Fibroblast of lung (primary cell): ENCODE data around the gene SYNDIG1. TPM values are rescaled to one million over a fixed set of nuclear protein-coding genes. Genes with fewer than 3 reads are reported as not detected.

ENCODE experiments used
- DNase-seq, 2 donors: peaks; one replicate each; pipeline versions ENCODE4 v3.0.0 to v3.0.0-alpha.2; 2010; ENCODE audit warnings: low read depth in 2 of 2
- H2AFZ ChIP-seq: 2 replicates; pipeline ENCODE4 v1.5.1; 2012; ENCODE audit warnings: low read length, control low read depth, inconsistent platforms
- H3K27ac ChIP-seq: 2 replicates; pipeline ENCODE4 v1.5.1; 2011; ENCODE audit warnings: low read length, control low read depth; ENCODE audit not compliant: insufficient read depth
- H3K27me3 ChIP-seq: 2 replicates; pipeline ENCODE4 v1.5.1; 2011; ENCODE audit warnings: mild to moderate bottlenecking, low read length; ENCODE audit not compliant: control insufficient read depth, insufficient read depth
- H3K36me3 ChIP-seq: 2 replicates; pipeline ENCODE4 v1.5.1; 2011; ENCODE audit warnings: low read length; ENCODE audit not compliant: control insufficient read depth, insufficient read depth
- H3K4me1 ChIP-seq: 2 replicates; pipeline ENCODE4 v1.5.1; 2011; ENCODE audit warnings: low read length; ENCODE audit not compliant: control insufficient read depth, insufficient read depth; ENCODE audit errors: extremely low read depth
- H3K4me2 ChIP-seq: 2 replicates; pipeline ENCODE4 v1.5.1; 2011; ENCODE audit warnings: low read length, control low read depth; ENCODE audit not compliant: insufficient read depth; ENCODE audit errors: extremely low read depth
- H3K4me3 ChIP-seq, 4 experiments: fragments of 200-600 bp in 1 of 4; sonication (generic) in 1 of 4; replicated peaks in 1 of 4; 2 replicates each; pipeline ENCODE4 v1.5.1; 2011 to 2016; ENCODE audit warnings: low read length in 4 of 4, low read depth in 3 of 4, mild to moderate bottlenecking in 3 of 4, control low read depth in 2 of 4, inconsistent platforms in 1 of 4, mixed read lengths in 1 of 4; ENCODE audit not compliant: insufficient read depth in 1 of 4; ENCODE audit errors: control extremely low read depth in 1 of 4
- H3K79me2 ChIP-seq: 2 replicates; pipeline ENCODE4 v1.5.1; 2012; ENCODE audit warnings: mild to moderate bottlenecking, low read length, inconsistent platforms; ENCODE audit not compliant: control insufficient read depth, insufficient read depth
- H3K9ac ChIP-seq: 2 replicates; pipeline ENCODE4 v1.5.1; 2011; ENCODE audit warnings: mild to moderate bottlenecking, low read length, control low read depth; ENCODE audit not compliant: insufficient read depth
- H3K9me3 ChIP-seq: 2 replicates; pipeline ENCODE4 v1.5.1; 2012; ENCODE audit warnings: low read depth, low read length; ENCODE audit not compliant: control insufficient read depth, insufficient read depth
- H4K20me1 ChIP-seq: 2 replicates; pipeline ENCODE4 v1.5.1; 2011; ENCODE audit warnings: low read length; ENCODE audit not compliant: control insufficient read depth, insufficient read depth; ENCODE audit errors: extremely low read depth
- CTCF ChIP-seq, 2 donors: IDR thresholded peaks in 1 of 2; conservative IDR thresholded peaks in 1 of 2; 1 replicate in 1 of 2; 2 replicates in 1 of 2; pipeline ENCODE4 v1.5.1; 2011 to 2012; ENCODE audit warnings: low read length in 2 of 2, control low read depth in 1 of 2, inconsistent platforms in 1 of 2, low read depth in 1 of 2, mild to moderate bottlenecking in 1 of 2
- EZH2 ChIP-seq: IDR thresholded peaks from 2 replicates; pipeline ENCODE4 v1.5.1; 2012; ENCODE audit warnings: low read length, control low read depth, mild to moderate bottlenecking; ENCODE audit errors: missing control alignments
- polyA plus RNA-seq, 2 donors: library from polyadenylated mRNA; depleted of rRNA in 1 of 2; stranded (reverse) in 1 of 2; unstranded in 1 of 2; fragments of >200 nt; gene quantifications; 2 replicates each; pipeline ENCODE4 v1.2.1, GENCODE V29; 2011 to 2012; ENCODE audit warnings: missing spikeins in 1 of 2
- total RNA-seq: library from RNA; depleted of rRNA; stranded (reverse); fragments of >200 nt; gene quantifications from 2 replicates; pipeline ENCODE4 v1.2.1, GENCODE V29; 2014

Gene SYNDIG1
- total and polyA plus RNA-seq, 2 donors (not counting 1 experiment from before 2014, with no cell fraction given) = 0.02 to 0.17 TPM

- no peak for DNase-seq
- TF ChIP-seq EZH2 (no peak), CTCF (conservative IDR thresholded peaks at IDR 0.05 in 1 of 2, IDR thresholded peaks at IDR 0.05 in 1 of 2; ENCODE audit: low read depth in 1 of 2, low read length in 2 of 2) (no peak)
- Histone ChIP-seq H3K4me1 (no peaks in the 10 kb centered on the region), H2AFZ (no peak overlapping the region), H3K4me2 (no peak overlapping the region), H4K20me1 (no peaks in the 10 kb centered on the region), H3K9ac (no peak overlapping the region), H3K9me3 (no peaks in the 10 kb centered on the region), H3K79me2 (no peaks in the 10 kb centered on the region), H3K36me3 (no peaks in the 10 kb centered on the region), H3K27ac (no peak overlapping the region), H3K4me3 (no peak overlapping the region), H3K27me3 (no peaks in the 10 kb centered on the region)
Measured at GRCh38 chr20:24432046-24432442, 37.4 kb upstream of the SYNDIG1 start.

- Histone ChIP-seq H3K4me2 (no peak overlapping the region), H3K9ac (no peak overlapping the region), H3K4me3 (no peak overlapping the region), H3K27ac (no peak overlapping the region), H3K36me3 (no peaks in the 10 kb centered on the region), H4K20me1 (no peaks in the 10 kb centered on the region), H3K27me3 (no peaks in the 10 kb centered on the region), H3K79me2 (no peaks in the 10 kb centered on the region), H3K4me1 (no peaks in the 10 kb centered on the region), H2AFZ (no peak overlapping the region), H3K9me3 (no peaks in the 10 kb centered on the region)
- TF ChIP-seq CTCF (conservative IDR thresholded peaks at IDR 0.05 in 1 of 2, IDR thresholded peaks at IDR 0.05 in 1 of 2; ENCODE audit: low read depth in 1 of 2, low read length in 2 of 2) (no peak), EZH2 (no peak)
- no peak for DNase-seq
Measured at GRCh38 chr20:24436160-24436559, 33.3 kb upstream of the SYNDIG1 start.

- TF ChIP-seq CTCF (conservative IDR thresholded peaks at IDR 0.05 in 1 of 2, IDR thresholded peaks at IDR 0.05 in 1 of 2; ENCODE audit: low read depth in 1 of 2, low read length in 2 of 2) (no peak), EZH2 (no peak)
- Histone ChIP-seq H3K27ac (no peak overlapping the region), H3K4me1 (no peaks in the 10 kb centered on the region), H3K4me2 (no peak overlapping the region), H4K20me1 (no peaks in the 10 kb centered on the region), H3K9me3 (no peaks in the 10 kb centered on the region), H3K4me3 (no peak overlapping the region), H3K79me2 (no peaks in the 10 kb centered on the region), H3K27me3 (no peaks in the 10 kb centered on the region), H3K36me3 (no peaks in the 10 kb centered on the region), H2AFZ (no peak overlapping the region), H3K9ac (no peak overlapping the region)
- no peak for DNase-seq
Measured at GRCh38 chr20:24437196-24438082, 32.0 kb upstream of the SYNDIG1 start.
